GM10266 (cell line): ENCODE measurements around the gene ZNF835.

Source experiments
- DNase-seq: peaks from one replicate; pipeline ENCODE4 v3.0.0; 2012; ENCODE audit errors: extremely low spot score
- TF ChIP-seq, protein P1 (sequence below): IDR thresholded peaks from 2 replicates; pipeline ENCODE4 v1.5.1; 2012; ENCODE audit warnings: mild to moderate bottlenecking, low read depth; ENCODE audit not compliant: control insufficient read depth, insufficient read depth; ENCODE audit errors: missing control alignments

Gene ZNF835

DNA sequence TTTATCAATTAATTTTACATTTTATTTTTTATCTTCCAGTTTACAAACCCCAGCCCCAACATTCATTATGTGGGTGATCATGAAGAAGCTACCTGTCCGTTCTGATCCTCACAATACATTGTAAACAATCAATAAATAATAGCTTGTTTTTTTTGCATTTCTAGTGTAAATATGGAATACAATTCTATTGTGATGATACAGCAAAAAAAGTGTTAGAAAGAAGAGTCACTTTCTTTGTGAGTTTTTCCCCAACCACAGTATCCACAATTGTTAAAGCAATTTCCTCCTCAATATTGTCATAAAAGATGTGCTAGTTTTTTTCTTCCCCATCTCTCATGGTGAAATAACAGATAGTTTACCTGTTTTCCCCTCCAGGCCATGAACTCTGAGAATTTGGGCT lies 30.3 kb upstream of the ZNF835 start:
- DNase-seq: no peak
- TF ChIP-seq, protein P1, sequence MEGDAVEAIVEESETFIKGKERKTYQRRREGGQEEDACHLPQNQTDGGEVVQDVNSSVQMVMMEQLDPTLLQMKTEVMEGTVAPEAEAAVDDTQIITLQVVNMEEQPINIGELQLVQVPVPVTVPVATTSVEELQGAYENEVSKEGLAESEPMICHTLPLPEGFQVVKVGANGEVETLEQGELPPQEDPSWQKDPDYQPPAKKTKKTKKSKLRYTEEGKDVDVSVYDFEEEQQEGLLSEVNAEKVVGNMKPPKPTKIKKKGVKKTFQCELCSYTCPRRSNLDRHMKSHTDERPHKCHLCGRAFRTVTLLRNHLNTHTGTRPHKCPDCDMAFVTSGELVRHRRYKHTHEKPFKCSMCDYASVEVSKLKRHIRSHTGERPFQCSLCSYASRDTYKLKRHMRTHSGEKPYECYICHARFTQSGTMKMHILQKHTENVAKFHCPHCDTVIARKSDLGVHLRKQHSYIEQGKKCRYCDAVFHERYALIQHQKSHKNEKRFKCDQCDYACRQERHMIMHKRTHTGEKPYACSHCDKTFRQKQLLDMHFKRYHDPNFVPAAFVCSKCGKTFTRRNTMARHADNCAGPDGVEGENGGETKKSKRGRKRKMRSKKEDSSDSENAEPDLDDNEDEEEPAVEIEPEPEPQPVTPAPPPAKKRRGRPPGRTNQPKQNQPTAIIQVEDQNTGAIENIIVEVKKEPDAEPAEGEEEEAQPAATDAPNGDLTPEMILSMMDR: no peak

DNA sequence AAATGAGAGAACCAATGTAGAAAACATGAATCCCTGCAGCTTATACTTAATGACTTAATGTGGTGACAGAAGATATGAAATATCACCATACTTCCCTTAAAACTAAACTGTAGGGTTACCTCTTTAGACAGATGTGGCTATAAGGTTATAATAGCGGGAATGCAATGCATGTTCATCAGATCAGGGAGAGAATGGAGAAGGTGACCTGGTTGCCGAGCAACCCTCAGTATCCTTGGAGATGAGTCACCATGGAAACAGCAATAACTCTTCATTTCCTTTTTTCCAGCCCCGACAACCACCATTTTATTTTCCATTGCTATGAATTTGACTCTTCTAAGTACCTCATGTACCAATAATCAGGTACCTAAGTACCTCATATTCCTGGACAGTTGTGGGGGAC lies 28.0 kb upstream of the ZNF835 start:
- TF ChIP-seq, protein P1: no peak
- DNase-seq: no peak

DNA sequence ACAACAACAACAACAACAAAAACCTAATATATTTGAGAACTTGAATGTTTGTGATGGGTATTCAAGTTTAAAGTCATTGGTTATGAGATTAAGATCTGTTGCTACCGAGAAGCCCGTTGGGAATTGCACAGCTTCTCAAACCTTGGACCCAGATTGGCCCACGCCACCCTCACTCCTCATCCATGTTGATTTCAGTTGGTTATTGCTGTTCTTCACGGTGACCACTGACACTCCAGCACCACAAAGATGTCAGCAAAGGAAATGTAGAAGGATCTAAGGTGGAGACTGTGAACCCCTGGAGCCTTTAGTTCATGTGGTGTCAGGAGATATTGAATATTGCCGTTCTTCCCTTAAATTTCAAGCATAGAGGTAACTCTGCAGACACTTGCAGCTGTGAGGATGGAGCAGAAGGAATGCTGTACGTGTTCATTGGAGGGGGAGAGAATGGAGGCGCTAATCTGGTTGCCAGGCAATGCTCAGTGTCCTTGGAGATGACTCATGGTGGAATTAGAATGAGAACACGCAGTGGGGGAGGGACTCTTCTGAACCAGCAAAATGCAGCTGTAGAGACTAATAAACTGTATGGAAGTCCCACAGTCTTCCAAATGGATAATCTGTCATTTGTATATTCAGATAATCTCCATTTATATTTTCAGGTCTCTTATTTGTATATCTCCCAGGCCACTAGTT lies 20.8 kb upstream of the ZNF835 start:
- no peak for DNase-seq
- TF ChIP-seq, protein P1: no peak

DNA sequence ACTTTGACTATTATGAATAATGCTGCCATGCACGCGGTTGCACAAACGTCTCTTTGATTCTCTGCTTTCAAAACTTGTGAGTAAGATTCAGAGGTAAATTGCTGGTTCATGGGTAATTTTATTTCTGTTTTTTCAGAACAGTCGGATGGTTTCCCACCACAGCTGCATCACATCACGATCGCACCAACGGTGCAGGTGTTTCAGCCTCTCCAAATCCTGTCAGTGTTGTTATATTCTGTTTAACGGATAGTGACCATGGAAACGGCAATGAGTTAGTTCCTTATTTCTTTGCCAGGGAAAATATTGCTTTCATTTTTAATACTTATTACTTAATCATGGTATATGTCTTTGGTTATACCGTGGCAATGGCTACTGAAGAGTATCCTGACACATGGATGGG lies 19.1 kb upstream of the ZNF835 start:
- DNase-seq: no peak
- TF ChIP-seq, protein P1: no peak

DNA sequence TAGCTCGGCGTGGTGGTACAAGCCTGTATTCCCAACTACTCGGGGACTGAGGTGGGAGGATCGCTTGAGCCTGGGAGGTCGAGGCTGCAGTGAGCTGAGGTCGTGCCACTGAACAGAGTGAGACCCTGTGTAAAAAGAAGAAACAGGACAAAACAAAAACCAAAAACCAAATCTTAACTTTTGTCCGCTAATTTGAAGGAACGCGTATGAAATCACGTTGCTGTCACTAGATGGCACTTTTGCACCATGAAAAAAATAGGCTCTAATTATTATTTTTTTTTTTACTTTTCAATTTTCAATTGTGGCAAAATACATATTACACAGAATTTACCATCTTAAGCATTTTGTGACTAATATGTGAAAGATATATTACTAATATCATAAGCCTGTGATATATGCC lies 17.6 kb upstream of the ZNF835 start:
- no peak for DNase-seq
- TF ChIP-seq, protein P1: no peak

DNA sequence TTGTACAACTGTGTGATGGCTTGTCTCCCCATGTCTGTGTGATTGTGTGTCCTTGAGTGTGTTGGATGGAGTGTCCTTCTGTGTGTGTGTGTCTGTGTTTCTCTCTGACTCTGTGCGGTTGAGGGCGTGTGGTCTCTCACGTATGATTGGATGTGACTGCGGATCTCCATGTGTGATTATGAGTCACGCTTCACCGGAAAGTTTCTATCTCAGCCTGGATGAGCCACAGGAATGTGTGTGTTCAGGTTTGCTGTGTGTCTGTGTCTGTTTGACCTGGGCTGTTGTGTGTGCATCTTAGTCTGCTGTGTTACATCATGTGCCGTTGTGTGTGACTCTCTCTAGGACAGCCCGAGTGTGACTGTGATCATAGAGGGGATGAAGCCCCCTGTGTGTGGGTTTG lies 15.5 kb upstream of the ZNF835 start:
- TF ChIP-seq, protein P1: no peak
- no peak for DNase-seq

DNA sequence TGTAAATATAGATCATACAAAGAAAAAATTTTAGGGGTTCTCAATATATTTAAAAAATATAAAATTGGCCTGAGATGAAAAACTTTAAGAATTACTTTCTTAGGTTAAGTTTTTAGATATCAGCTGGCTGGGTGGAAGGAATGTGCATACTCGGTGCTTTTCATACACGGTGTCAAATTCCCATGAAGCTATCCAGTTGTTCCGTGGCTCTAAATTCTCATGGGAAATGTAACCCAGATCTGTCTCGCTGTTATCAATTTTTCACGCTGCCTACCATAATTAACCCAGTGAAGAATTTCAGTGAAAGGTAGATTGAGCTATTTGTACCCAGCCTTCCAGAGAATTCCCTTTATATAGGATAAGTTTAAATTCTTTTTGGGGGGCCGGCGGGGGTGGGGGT lies 11.6 kb upstream of the ZNF835 start:
- DNase-seq: no peak
- TF ChIP-seq, protein P1: no peak
